Measurements from ENCODE around the gene FGD4.

The FGD4 gene

GRCh38 chr12:32399370-32400113 lies at the start of gene FGD4:
TSS of gene FGD4 (plus strand) at chr12:32399558.
- TF ChIP-seq CTCF (IDR thresholded peaks at IDR 0.05; ENCODE audit: low read depth, low read length, missing control alignments) = peak; percentile 37
- peak within 1 kb of the TSS; percentile 80 for H3K4me3 ChIP-seq (ENCODE audit: low read depth, low read length)
- DNase-seq (ENCODE audit: low read depth) = peak; percentile 16

GRCh38 chr12:32353540-32353939 lies 45.8 kb upstream of the FGD4 start:
- TF ChIP-seq CTCF (IDR thresholded peaks at IDR 0.05; ENCODE audit: low read depth, low read length, missing control alignments) = no peak
- H3K4me3 ChIP-seq (ENCODE audit: low read depth, low read length) = no peak overlapping the region
- DNase-seq (ENCODE audit: low read depth) = no peak

- no peak for TF ChIP-seq CTCF (IDR thresholded peaks at IDR 0.05; ENCODE audit: low read depth, low read length, missing control alignments)
- H3K4me3 ChIP-seq (ENCODE audit: low read depth, low read length) = no peak overlapping the region
- no peak for DNase-seq (ENCODE audit: low read depth)
Observed at GRCh38 chr12:32357601-32358249, 41.6 kb upstream of the FGD4 start.

GRCh38 chr12:32360956-32361355 lies 38.4 kb upstream of the FGD4 start:
- no peak overlapping the region for H3K4me3 ChIP-seq (ENCODE audit: low read depth, low read length)
- no peak for TF ChIP-seq CTCF (IDR thresholded peaks at IDR 0.05; ENCODE audit: low read depth, low read length, missing control alignments)

GRCh38 chr12:32362892-32363291 lies 36.5 kb upstream of the FGD4 start:
- H3K4me3 ChIP-seq (ENCODE audit: low read depth, low read length) = no peak overlapping the region
- DNase-seq (ENCODE audit: low read depth) = no peak
- no peak for TF ChIP-seq CTCF (IDR thresholded peaks at IDR 0.05; ENCODE audit: low read depth, low read length, missing control alignments)

More at GRCh38 chr12:32360956-32361355, 38.4 kb upstream of the FGD4 start:
- no peak for DNase-seq (ENCODE audit: low read depth)

GRCh38 chr12:32365473-32366064 lies 33.8 kb upstream of the FGD4 start:
- H3K4me3 ChIP-seq (ENCODE audit: low read depth, low read length) = no peak overlapping the region

More at GRCh38 chr12:32365473-32366064, 33.8 kb upstream of the FGD4 start:
- peak; percentile 59 for TF ChIP-seq CTCF (IDR thresholded peaks at IDR 0.05; ENCODE audit: low read depth, low read length, missing control alignments)
- DNase-seq (ENCODE audit: low read depth) = peak; percentile 33

Data from GM12864 (cell line).